GM19351 (cell line): Measurements from ENCODE around the gene MBP.

ENCODE experiments used
- ATAC-seq: cut with Tn5 transposase; IDR thresholded peaks from one replicate; pipeline ENCODE4 v1.9.1; 2021; ENCODE audit warnings: mild to moderate bottlenecking, moderate library complexity; ENCODE audit not compliant: unreplicated experiment

Gene MBP

DNA sequence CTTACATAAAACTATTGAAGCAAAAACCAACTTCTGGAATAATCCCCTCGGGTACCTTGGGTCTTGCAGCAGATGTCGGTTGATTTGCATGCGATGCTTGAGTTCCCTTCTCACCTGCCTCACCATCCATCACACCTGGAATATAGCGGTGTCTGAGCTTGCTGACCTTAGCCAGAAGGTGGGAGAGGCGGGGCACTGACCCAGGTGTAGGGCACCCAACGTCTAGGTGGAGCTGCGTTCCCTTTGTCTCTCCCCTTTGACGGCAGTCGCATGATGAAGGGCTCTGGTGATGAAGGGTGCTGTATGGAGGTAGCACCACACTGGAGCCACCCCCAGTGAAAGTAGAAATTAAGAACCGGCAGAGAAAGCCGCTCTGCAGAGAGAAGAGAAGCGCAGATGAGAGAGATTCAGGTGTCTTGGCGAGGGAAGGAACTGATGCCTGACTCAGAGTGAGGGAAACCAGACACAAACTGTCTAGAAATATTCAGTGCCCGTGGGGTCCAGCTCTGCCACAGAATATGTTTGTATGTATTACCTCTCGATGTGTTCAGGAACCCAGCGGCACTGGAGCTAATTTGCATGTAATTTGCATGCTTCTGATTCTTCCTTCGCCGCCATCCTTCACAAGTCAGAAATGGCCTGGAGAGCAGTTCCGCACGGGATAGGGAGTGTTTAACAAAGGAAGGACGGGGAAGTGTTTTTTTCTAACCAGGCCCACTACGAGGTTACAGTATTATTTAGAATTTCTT lies 19.4 kb upstream of the MBP start:
- ATAC-seq = no peak

DNA sequence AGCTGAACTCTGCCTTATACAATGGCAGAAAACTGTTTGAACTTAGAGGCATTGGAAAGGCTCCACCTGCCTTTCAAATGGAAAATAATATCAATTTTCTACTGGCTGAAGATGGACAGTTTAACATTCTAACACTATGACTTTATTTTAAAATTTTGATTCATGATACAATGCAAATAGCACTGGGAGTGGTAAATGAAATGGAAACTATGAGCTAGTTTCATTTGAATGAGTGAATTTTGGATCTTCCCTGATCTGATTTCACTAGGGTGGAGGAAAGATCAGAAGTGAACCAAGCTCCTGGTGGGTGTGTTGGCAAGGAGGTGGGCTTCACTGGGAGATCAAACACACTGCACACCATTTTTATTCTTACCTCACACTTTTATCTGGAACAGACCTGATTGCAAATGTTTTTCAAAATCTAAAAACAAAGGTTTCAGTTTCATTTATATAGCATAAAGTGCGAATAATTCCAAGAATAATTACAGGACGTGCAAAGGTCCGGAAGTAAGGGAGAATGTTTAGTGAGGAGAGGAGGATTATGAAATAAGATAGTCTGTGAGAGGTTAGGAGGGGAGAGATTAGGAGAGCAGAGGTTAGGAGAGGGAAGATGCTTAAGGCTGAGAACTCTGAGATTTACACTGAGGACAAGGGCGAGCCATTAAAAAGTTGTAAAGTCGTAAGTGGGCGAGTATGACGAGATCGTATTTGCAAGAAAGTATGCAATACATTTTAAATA lies 18.6 kb upstream of the MBP start:
- no peak for ATAC-seq

DNA sequence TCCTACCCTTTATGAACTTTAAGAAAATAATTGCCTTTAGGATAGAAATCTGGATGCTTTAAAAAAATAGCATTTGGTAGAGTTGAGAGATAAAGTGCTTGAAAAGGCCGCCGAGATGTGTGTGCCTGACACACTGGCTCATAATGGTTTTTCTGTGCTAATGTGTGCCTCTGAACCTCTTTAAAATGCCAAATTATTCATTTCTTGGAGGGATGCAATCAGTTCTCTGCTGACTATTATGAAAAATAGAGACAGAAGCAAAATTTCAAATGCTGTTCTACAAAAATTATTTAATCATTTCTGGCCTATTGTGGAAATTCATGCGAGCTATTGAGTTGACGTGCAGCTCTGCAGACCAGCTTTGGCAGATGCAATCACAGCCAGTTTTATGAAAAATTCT lies 18.0 kb upstream of the MBP start:
- no peak for ATAC-seq

DNA sequence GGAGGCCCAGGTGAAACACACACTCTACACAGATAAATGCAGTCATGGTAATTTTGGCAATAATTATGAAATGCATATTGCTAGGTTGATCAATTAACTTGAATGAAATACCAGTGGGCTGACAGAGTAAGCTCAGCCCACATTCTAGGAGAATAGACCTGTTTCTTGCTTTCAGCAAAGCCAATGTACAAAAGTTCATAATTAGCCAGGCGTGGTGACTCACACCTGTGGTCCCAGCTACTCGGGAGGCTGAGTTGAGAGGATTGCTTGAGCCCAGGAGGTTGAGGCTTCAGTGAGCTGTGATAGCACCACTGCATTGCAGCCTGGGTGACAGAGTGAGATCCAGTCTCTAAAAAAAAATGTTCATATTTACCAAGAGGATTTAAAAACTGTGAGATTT lies 15.7 kb upstream of the MBP start:
- ATAC-seq = no peak

DNA sequence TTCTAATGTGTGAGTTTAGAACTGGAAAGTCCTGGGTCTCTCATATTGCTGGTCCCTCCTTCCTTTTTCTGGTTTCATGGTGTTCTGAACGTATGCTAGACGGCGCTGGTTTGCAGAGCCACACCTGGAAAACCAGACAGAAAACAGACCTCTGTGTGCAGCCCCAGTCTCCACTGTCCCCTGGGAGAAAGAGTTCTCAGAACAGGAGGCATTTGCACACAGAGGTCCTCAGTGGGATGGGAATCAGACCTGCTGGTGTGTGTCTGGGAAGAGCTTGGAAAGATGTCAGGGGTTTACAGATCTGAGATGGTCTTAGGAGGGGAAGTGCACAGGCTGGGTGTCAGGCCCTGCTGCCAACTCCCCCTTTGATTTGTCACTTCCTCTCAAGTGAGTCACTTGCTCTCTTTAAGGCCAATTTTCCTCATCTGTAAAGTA lies 14.9 kb upstream of the MBP start:
- ATAC-seq = no peak

DNA sequence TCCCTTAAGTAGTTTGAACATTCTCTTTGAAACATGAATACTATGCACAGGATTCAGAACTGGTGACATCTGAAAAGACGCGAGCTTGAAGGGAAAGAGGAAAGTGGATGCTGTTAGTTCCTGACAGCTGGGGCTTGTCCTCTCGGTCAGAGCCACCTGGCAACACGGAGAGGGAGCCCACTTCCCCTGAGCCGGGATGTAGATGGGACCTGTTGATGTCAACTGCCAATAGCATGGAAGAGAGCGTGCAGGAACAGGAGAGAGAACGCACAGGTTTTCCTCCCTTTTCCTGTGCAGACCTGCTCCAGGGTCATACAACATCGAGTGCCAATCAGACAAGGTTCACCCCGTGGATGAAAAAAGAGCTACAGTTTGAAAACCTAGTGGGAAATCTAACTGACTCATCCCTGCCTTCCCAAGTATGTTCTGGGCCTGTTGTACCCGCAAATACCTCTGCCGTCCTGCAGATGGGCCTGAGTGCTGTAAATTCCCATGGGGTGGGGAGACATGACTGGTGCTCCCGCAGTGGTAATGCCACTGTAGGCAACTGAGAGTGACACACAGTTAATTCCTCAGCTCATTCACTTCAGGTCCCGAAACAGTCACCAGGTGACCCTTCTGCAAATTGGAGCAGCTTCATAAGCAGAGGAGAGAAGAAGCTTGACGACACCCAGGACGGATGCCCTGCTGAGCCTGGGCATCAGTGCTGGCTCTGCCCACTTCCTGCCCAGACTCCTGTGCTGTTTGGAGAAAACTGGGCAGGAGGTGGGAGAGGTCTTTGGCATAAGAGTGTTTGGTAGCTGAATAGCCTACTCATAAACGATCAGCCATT lies 13.9 kb upstream of the MBP start:
- ATAC-seq = no peak

DNA sequence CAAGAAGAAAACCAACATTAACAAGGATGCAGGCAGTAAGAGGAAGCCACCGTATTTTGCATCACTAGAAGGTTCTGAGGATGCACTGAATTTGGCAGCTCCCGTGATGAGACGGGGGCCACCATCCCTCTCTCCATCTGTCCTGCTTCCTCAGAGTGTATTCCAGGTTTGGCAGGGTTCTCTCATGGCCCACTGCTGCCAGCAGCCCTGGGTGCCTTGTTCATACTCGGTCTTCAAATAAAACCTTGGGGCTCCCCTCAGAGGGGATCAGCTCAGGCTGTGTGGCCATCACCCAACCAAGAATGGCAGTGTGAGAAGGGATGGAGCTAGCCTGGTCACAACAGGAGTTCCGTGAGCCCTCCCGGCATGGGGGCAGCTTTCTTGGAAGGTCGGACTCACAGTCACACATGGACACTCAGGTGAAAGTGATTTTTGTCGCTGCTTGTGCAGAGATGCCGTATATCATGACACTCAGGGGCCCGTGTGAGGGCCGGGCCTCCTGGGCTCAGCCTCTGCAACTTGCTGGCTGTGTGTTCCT lies 12.8 kb upstream of the MBP start:
- no peak for ATAC-seq

DNA sequence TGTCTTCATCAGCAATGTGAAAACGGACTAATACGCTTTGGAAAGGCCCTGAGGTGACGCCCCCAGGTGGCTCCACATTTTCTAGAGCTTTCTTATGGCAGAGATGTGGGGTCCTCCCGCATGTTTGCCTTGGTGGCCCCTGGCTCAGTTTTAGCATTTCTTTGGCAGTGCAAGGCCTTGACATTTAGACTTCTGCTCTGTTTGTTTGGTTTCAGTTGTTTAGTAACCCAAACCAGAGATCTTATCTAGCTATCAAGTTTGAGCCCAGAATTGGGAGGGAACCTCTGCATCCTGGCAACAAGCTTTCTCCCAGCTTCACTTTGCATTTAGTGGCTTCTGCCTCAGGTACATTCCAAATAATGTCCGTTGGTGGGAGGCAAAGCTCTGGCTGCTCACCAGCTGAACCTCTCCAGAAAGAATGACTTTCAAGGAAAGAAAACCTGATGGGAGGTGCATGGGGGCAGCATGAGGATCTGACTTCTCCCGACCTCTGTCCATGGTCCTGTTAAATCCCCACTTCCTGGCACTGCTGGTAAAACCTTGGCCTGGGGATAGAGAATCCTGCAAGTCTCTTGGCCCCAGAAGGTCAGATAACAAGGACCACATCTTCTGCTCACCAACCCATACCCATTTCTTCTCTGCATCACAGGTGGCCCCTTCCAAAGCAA lies 12.0 kb upstream of the MBP start:
- no peak for ATAC-seq

DNA sequence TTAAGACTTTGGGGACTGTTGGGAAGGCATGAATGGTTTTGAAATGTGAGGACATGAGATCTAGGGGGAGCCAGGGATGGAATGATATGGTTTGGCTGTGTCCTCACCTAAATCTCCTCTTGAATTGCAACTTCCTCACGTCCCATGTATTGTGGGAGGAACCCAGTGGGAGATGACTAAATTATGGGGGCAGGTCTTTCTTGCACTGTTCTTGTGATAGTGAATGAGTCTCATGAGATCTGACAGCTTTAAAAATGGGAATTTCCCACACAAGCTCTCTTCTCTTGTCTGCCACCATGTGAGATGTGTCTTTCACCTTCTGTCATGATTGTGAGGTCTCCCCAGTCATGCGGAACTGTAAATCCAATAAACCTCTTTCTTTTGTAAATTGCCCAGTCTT lies 11.5 kb upstream of the MBP start:
- ATAC-seq = no peak

DNA sequence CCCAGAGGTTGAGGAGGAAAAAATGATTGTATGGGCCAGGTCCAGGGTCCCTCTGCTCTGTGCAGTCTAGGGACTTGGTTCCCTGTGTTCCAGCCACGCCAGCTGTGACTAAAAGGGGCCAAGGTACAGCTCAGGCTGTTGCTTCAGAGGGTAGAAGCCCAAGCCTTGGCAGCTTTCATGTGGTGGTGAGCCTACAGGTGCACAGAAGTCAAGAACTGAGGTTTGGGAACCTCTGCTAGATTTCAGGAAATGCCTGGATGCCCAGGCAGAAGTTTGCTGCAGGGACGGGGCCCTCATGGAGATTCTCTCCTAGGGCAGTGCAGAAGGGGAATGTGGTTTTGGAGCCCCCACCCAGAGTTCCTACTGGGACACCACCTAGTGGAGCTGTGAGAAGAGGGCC lies 10.6 kb upstream of the MBP start:
- no peak for ATAC-seq

DNA sequence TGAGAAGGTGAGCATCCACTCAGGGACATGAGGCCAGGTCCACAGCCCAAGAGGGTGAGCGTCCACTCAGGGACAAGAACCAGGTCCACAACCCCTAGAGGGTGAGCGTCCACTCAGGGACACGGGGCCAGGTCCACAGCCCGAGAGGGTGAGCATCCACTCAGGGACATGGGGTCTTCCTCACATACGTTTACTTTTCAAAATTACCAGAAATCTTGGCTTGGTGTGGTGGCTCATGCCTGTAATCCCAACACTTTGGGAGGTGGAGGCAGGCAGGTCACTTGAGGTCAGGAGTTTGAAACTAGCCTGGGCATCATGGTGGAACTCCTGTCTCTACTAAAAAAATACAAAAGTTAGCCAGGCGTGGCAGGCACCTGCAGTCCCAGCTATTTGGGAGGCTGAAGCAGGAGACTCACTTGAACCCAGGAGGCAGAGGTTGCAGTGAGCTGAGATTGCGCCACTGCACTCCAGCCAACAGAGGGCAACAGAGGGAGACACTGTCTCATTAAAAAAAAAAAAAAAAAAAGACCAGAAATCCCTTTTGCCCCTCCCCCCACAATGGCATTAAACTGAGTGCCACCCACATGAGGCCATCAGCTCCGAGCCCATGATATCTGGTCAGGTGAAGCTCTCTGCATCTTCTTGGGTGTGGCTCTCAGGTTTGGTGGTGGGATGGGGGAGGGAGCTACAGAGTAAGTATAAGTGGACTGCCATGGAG lies 9.0 kb upstream of the MBP start:
- ATAC-seq = no peak

DNA sequence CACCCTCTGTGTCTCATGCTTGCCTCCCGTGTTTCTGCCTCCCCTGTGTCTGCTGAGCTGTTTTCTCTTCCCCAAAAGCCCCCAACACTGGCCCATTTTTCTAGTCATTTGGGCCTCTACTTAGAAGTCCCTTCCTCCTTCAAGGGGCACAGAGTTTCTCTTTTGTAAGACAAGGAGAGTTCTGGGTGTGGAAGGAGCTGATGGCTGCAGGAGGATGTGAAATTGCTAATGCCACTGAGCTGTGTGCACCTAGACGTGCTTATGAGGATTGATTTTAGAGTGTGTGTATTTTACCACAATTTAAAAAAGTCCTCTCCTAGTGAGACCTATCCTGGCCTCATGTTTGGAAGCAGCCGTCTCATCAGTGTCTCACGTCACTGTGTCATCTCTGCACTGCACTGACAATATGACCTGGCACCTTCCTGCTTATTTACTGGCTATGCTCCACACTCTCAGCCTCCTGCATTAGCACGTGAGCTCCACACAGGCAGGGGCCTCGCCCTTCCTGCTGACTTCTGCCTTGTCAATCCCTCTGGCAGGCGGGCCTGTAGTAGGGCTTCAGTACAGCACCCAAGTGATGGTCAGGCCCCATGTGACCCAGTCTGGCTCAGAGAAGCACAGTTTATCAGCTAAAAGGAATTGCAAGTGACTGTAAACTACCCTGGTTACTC lies 8.0 kb upstream of the MBP start:
- no peak for ATAC-seq

DNA sequence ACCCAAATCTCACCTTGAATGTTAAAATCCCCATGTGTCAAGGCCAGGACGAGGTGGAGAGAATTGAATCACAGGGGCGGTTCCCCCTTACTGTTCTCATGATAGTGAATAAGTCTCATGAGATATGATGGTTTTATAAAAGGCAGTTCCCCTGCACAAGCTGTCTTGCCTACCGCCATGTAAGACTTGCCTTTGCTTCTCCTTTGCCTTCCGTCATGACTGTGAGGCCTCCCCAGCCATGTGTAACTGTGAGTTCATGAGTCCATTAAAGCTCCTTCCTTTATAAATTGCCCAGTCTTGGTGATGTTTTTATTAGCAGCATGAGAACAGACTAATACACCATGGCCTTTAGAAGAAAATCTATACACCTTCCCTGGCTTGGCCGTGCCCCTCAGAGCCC lies 7.4 kb upstream of the MBP start:
- ATAC-seq = no peak

DNA sequence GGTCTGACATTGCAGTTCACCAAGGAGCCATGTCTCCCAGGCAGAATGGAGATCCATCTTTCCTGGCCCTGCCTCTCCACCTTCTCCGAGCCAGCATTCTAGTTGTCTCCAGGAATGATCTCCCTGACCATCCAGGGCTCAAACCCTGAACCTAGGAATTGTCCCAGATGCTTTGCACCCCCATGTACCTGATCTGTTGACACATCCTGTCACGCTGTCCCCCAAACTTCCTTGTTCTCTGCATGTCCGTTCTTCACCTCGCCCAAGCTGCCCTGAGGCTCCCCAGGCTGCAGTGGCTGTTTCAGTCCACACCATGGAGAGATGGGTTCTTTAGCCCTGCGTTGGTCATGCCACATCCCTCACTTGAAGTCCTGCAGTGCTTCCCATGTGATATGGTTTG lies 7.0 kb upstream of the MBP start:
- ATAC-seq = no peak

DNA sequence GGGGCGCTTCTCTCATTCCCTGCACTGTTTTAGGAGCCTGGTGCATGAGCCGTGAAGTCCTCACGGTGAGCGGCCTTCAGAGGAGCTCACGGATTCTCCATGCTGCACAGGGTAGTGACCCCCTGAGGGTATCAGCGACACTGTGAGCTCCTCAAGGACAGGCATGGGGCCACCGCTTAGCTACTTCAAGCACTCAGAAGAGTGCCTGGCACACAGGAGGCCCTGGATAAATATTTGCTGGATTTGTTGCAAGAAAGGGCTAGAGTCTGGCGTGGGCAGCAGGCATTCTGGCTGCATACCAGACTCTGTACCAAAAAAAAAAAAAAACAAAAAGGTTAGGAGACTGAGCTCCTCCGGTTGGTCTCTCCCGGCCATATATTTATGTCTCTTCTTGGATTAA lies 5.7 kb upstream of the MBP start:
- ATAC-seq = no peak

DNA sequence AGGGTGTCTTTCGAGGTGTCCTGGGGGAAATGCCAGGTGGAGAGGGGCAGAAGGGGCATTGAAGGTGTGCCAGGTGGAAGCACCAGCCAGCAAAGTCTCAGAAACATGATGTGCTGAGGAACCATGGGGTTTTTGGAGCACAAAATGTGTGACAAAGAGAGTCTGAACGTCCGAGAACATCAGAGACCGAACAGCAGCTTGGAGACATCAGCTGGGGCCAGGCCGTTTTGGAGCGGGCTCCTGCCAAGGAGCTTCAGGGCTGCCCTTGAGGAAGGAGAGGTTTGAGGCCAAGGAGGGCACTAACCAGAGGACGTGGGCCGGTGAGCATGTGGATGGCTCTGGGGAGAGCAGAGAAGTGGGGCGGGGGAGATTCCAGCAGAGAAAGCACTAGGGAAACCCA lies 5.3 kb upstream of the MBP start:
- no peak for ATAC-seq

DNA sequence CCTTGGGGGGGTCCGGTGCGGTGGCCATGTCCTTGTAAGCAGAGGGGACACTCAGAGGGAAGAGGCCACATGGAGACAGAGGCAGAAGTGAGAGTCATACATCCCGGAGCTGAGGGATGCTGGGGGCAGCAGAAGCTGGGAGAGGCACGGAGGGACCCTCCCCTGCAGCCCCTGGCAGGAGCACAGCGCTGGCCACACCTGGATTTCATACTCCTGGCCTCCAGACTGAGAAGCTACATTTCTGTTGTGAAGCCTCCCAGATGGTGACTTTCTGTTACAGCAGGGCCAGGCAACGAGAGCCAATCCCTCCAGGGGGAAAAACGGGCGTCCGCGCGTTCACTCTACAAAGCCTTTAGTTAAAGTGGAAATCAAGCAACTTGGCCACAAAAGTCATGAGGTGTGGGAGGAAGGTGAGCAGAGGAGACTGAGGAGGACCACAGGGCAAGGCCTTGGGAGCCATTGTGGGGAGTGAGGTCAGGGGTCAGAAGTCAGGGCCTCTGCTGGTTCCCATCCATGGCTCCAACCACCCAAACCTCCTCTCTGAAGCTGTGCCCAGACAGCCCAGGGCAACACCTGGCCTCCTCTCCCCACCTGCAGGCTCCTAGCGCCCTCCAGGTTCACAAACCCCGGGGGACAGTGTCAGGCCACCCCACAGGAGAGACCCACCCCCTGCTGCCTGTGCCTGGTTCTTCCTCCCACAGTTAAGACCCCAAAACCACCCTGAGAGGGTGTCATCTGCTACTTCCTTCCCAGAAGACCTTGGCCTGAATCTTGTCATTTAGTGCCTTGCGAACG lies 4.5 kb upstream of the MBP start:
- ATAC-seq = no peak

DNA sequence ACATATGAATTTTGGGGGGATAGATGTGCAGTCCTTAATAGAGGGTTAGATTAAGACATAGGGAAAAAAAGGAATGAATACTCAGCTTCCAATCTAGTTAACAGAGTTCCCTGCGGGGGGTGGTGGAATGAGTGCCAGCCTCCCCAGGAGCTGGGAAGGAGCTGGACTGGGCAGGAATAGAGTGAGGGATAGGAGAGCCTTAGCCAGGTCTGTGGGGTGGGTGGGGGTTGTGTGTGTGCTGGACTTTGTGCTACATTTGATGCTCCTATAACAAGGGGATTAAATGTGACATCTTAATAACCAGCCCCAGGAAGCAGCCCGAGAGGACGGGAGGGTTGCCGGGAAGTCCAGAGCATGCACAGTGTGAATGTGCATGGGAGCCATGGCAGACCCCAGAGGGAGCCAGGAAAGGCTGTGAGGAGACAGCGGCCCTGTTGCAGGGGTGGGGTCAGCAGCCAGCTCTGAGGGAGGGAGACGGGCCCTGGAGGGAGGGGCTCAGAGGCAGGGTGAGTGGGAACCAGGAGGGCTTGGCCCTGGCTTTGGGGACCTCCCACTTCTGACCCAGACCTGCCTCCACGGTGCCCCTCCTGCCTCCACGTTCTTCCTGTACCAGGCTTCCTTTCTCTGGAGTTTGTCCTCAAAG lies 3.6 kb upstream of the MBP start:
- no peak for ATAC-seq
